Hematopoietic multipotent progenitor cell treated with erythropoietin and hydrocortisone succinate and interleukin-3 and kit ligand, for 8 days (in vitro differentiated cells): ENCODE data around the gene ZNF829.

ENCODE experiments used
- DNase-seq: peaks from one replicate; pipeline ENCODE4 v3.0.0-alpha.2; 2015

The ZNF829 gene

GRCh38 chr19:36915992-36916830, at the start of gene ZNF829, which contains the start of gene ZNF568:
Gene ZNF829, minus strand, starts transcription at chr19:36916291. Its CDS starts 1,124 bp downstream, at chr19:36915167.
Gene ZNF568, plus strand, starts transcription at chr19:36916332. Its CDS starts 6,439 bp downstream, at chr19:36922771.
- peak; percentile 95 for DNase-seq

GRCh38 chr19:36963280-36963679, 47.2 kb upstream of the ZNF829 start:
- no peak for DNase-seq

- DNase-seq = no peak
Observed at GRCh38 chr19:36962346-36962745, 46.3 kb upstream of the ZNF829 start.

GRCh38 chr19:36950335-36951119, 34.4 kb upstream of the ZNF829 start:
- DNase-seq = no peak

GRCh38 chr19:36939153-36939552, 23.1 kb upstream of the ZNF829 start:
- DNase-seq = no peak

- no peak for DNase-seq
Observed at GRCh38 chr19:36931684-36932083, 15.6 kb upstream of the ZNF829 start.

GRCh38 chr19:36918090-36918489, 2.0 kb upstream of the ZNF829 start:
- DNase-seq = no peak

GRCh38 chr19:36916991-36917390, 900 bp upstream of the ZNF829 start:
- DNase-seq = peak; percentile 47

- DNase-seq = no peak
Observed at GRCh38 chr19:36898422-36898821, 17.7 kb downstream of the ZNF829 start.

GRCh38 chr19:36894849-36895383, 21.2 kb downstream of the ZNF829 start:
- no peak for DNase-seq

GRCh38 chr19:36891768-36892357, 24.2 kb downstream of the ZNF829 start:
- no peak for DNase-seq

GRCh38 chr19:36876993-36877938, 38.8 kb downstream of the ZNF829 start:
- DNase-seq = no peak

- DNase-seq = no peak
Observed at GRCh38 chr19:36851898-36852297, 64.2 kb downstream of the ZNF829 start.

- DNase-seq = peak; percentile 97
Observed at GRCh38 chr19:36850559-36851442, 65.3 kb downstream of the ZNF829 start, which contains the start of gene ZNF345. Gene ZNF345, plus strand, starts transcription at chr19:36850876. Its CDS starts 25,955 bp downstream, at chr19:36876831.

GRCh38 chr19:36849701-36850558, 66.2 kb downstream of the ZNF829 start:
- DNase-seq = peak; percentile 93

GRCh38 chr19:36847968-36848367, 68.1 kb downstream of the ZNF829 start:
- DNase-seq = no peak

- no peak for DNase-seq
Observed at GRCh38 chr19:36838784-36839324, 77.2 kb downstream of the ZNF829 start.
